GM12878 (cell line): ENCODE results near the gene NEK11. TPM values are rescaled to one million over a fixed set of nuclear protein-coding genes. Genes with fewer than 3 reads are reported as not detected.

ENCODE experiments used
- ATAC-seq: fragments of 200-7000 bp; cut with Tn5 transposase; 3 replicates; pipeline ENCODE4 v1.9.1; 2020; ENCODE audit warnings: mild to moderate bottlenecking, moderate library complexity
- BruUV-seq: library from RNA; stranded (reverse); fragments of 400-500 nt; replicated peaks from 2 replicates; lab custom pipeline; 2021; lab: Mats Ljungman, UMichigan
- CTCF ChIA-PET: fragments of 300-600 bp; sonication (Branson Sonifier 250); formaldehyde crosslinking; extraction: SDS; loops from one replicate; lab custom pipeline; 2021; ENCODE audit warnings: inconsistent platforms; lab: Yijun Ruan, JAX
- POLR2A ChIA-PET: fragments of 350-600 bp; formaldehyde crosslinking; extraction: SDS; loops from one replicate; lab custom pipeline; 2021; ENCODE audit warnings: inconsistent platforms; lab: Charles Lee
- RAD21 ChIA-PET: fragments of 300-600 bp; sonication (Branson Sonifier 250); formaldehyde crosslinking; loops from one replicate; lab custom pipeline; 2023; ENCODE audit warnings: antibody characterized with exemption; ENCODE audit not compliant: unreplicated experiment; lab: Charles Lee
- SMC1A ChIA-PET: fragments of 300-600 bp; sonication (Branson Sonifier 250); formaldehyde crosslinking; loops from one replicate; lab custom pipeline; 2023; ENCODE audit not compliant: unreplicated experiment, uncharacterized antibody; lab: Charles Lee
- DNase-seq: peaks from one replicate; pipeline ENCODE4 v3.0.0-alpha.2; 2011; ENCODE audit warnings: low read depth, low spot score
- FAIRE-seq: peaks from 3 replicates; lab custom pipeline; 2011; peaks lifted over from hg19 to GRCh38; lab: Jason Lieb, UNC
- H2AFZ ChIP-seq: 2 replicates; pipeline ENCODE4 v1.6.0; 2011; ENCODE audit warnings: low read depth, low read length, control low read depth; ENCODE audit not compliant: control insufficient read depth
- H3K27ac ChIP-seq: 2 replicates; pipeline ENCODE4 v1.5.1; 2011; ENCODE audit warnings: control low read depth; ENCODE audit not compliant: control insufficient read depth, insufficient read depth
- H3K27me3 ChIP-seq, 2 experiments: replicated peaks in 1 of 2; 2 replicates each; pipeline versions ENCODE4 v1.6.0 to v1.6.1; 2011; ENCODE audit warnings: low read length in 1 of 2; ENCODE audit not compliant: control insufficient read depth in 2 of 2, insufficient read depth in 2 of 2
- H3K36me3 ChIP-seq, 2 experiments: 2 replicates each; pipeline ENCODE4 v1.5.1; 2011; ENCODE audit warnings: low read length in 1 of 2; ENCODE audit not compliant: control insufficient read depth in 2 of 2, insufficient read depth in 2 of 2
- H3K4me1 ChIP-seq: 2 replicates; pipeline ENCODE4 v1.6.1; 2011; ENCODE audit warnings: mild to moderate bottlenecking, low read length, moderate library complexity, mixed read lengths; ENCODE audit not compliant: control insufficient read depth, insufficient read depth
- H3K4me2 ChIP-seq: 2 replicates; pipeline ENCODE4 v1.6.0; 2011; ENCODE audit warnings: control low read depth; ENCODE audit not compliant: control insufficient read depth, insufficient read depth
- H3K4me3 ChIP-seq: fragments of 200-600 bp; sonication (generic); 2 replicates; pipeline ENCODE4 v1.5.1; 2016
- H3K79me2 ChIP-seq: 2 replicates; pipeline ENCODE4 v1.6.0; 2011; ENCODE audit warnings: low read length; ENCODE audit not compliant: control insufficient read depth, insufficient read depth
- H3K9ac ChIP-seq: 2 replicates; pipeline ENCODE4 v1.8.0; 2011; ENCODE audit warnings: low read length, control low read depth, mixed read lengths; ENCODE audit not compliant: control insufficient read depth, insufficient read depth
- H3K9me3 ChIP-seq: replicated peaks from 3 replicates; pipeline ENCODE4 v1.5.1; 2011; ENCODE audit warnings: mild to moderate bottlenecking, low read length; ENCODE audit not compliant: control insufficient read depth, insufficient read depth
- H4K20me1 ChIP-seq: 2 replicates; pipeline ENCODE4 v1.6.0; 2011; ENCODE audit not compliant: control insufficient read depth, insufficient read depth
- BACH1 ChIP-seq: fragments of 450-650 bp; IDR thresholded peaks from 2 replicates; pipeline ENCODE4 v1.6.1; 2017; ENCODE audit warnings: mild to moderate bottlenecking, borderline replicate concordance
- MEF2B ChIP-seq: fragments of 450-650 bp; IDR thresholded peaks from 2 replicates; pipeline ENCODE4 v1.6.1; 2018; ENCODE audit warnings: mild to moderate bottlenecking, moderate library complexity; ENCODE audit not compliant: partially characterized antibody, poor library complexity, severe bottlenecking
- NR2C1 ChIP-seq: fragments of 450-650 bp; IDR thresholded peaks from 2 replicates; pipeline ENCODE4 v1.6.1; 2017; ENCODE audit warnings: antibody characterized with exemption, mild to moderate bottlenecking, moderate library complexity
- POLR2AphosphoS2 ChIP-seq: IDR thresholded peaks from 2 replicates; pipeline ENCODE4 v1.6.1; 2011; ENCODE audit warnings: low read depth, mild to moderate bottlenecking, low read length, improper control_type of control experiment, moderate library complexity
- WGBS: methylation state at CpG from one replicate; pipeline ENCODE4 v1.1.6; 2016; ENCODE audit warnings: low lambda C conversion rate; ENCODE audit not compliant: insufficient replicate concordance, insufficient coverage; ENCODE audit errors: missing lambda C conversion rate; 5-methylcytosine and 5-hydroxymethylcytosine counted together
- in situ Hi-C: fragments of 300-500 bp; cut with MboI; formaldehyde crosslinking; loops from 9 replicates; pipeline ENCODE4 v1.14.3; 2018; ENCODE audit warnings: mixed read lengths
- intact Hi-C: fragments of 100-400 bp; cut with micrococcal nuclease; formaldehyde crosslinking; loops from one replicate; pipeline ENCODE4 v1.14.2; 2022; ENCODE audit not compliant: unreplicated experiment
- polyA plus RNA-seq, 11 experiments: library from polyadenylated mRNA; depleted of rRNA in 4 of 11; unstranded in 6 of 11; stranded (reverse) in 5 of 11; fragments of >200 nt; fragmentation: Nextera tagmentation in 4 of 11; fragmentation: Illumina TruSeq in 1 of 11; extraction: Ambion mirVana in 4 of 11; extraction: Trizol in 1 of 11; gene quantifications; 1 replicate in 1 of 11; 2 replicates in 10 of 11; pipeline versions ENCODE4 v1.2.1 to v1.2.3, GENCODE V29; 2011 to 2016; ENCODE audit warnings: inconsistent platforms in 2 of 11, missing spikeins in 2 of 11, low read depth in 1 of 11
- total RNA-seq, 4 experiments: library from RNA; depleted of rRNA in 3 of 4; stranded (reverse); fragments of >200 nt in 3 of 4; fragmentation: Illumina TruSeq in 1 of 4; extraction: Trizol in 1 of 4; gene quantifications; 2 replicates each; pipeline versions ENCODE4 v1.2.1 to v1.2.3, GENCODE V29; 2013 to 2021
- TF ChIP-seq, protein P1 (sequence below): IDR thresholded peaks from 2 replicates; pipeline ENCODE4 v1.6.1; 2012; ENCODE audit warnings: low read length, inconsistent platforms
- TF ChIP-seq, protein P2 (sequence below): fragments of 150-350 bp; IDR thresholded peaks from 2 replicates; pipeline ENCODE4 v1.6.1; 2016; ENCODE audit warnings: low read depth, low read length
- TF ChIP-seq, protein P3 (sequence below): IDR thresholded peaks from 2 replicates; pipeline ENCODE4 v1.6.1; 2012; ENCODE audit warnings: mild to moderate bottlenecking, low read depth, low read length
- TF ChIP-seq, protein P4 (sequence below): fragments of 450-650 bp; IDR thresholded peaks from 2 replicates; pipeline ENCODE4 v1.6.1; 2016; ENCODE audit warnings: mild to moderate bottlenecking

The NEK11 gene
- total and polyA plus RNA-seq, 10 of the 15 experiments (the other 5 are each of a cell fraction or from before 2014, with no cell fraction given), result 0.05 to 0.94 (median 0.36) TPM; not detected in 1

DNA sequence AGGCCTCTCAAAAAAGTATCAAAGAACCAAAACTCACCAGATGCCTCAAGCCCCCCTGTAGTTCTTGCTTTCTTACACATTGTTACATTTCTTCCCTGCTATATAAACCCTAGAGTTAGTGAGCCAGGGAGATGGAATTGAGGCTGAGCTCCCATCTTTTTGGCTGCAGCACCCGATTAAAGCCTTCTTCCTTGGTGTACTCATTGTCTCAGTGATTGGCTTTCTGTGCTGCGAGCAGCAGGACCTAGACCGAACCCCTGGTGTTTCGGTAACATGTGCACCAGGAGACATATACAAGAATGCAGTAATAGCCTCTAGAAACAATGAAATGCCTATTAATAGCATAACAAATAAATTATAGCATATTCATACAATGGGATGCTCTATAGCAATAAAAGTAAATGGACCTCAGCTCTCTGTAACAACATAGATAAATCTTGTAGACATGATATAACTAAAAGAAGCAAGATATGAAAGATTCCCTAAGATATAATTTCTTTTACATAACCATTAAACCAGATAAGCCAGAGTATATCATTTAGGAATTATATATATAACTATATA, 174.0 kb downstream of the NEK11 start:
- DNase-seq (no peak), FAIRE-seq (no peak), ATAC-seq (no peak)
- no peak overlapping the region for H3K4me3 ChIP-seq
- intact Hi-C loops, result no loop called here
- RAD21 ChIA-PET, result no interaction called here
- H3K79me2 ChIP-seq, result no peaks in the 10 kb centered on the region
- no TSS peak for BruUV-seq
- no peak overlapping the region for H3K4me2 ChIP-seq
- no peaks in the 10 kb centered on the region for H3K27me3 ChIP-seq
- SMC1A ChIA-PET, result no interaction called here
- H3K4me1 ChIP-seq, result no peaks in the 10 kb centered on the region
- no peaks in the 10 kb centered on the region for H3K36me3 ChIP-seq
- in situ Hi-C loops, result no loop called here
- TF ChIP-seq, protein P1, sequence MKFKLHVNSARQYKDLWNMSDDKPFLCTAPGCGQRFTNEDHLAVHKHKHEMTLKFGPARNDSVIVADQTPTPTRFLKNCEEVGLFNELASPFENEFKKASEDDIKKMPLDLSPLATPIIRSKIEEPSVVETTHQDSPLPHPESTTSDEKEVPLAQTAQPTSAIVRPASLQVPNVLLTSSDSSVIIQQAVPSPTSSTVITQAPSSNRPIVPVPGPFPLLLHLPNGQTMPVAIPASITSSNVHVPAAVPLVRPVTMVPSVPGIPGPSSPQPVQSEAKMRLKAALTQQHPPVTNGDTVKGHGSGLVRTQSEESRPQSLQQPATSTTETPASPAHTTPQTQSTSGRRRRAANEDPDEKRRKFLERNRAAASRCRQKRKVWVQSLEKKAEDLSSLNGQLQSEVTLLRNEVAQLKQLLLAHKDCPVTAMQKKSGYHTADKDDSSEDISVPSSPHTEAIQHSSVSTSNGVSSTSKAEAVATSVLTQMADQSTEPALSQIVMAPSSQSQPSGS, result no peak
- TF ChIP-seq, protein P2, sequence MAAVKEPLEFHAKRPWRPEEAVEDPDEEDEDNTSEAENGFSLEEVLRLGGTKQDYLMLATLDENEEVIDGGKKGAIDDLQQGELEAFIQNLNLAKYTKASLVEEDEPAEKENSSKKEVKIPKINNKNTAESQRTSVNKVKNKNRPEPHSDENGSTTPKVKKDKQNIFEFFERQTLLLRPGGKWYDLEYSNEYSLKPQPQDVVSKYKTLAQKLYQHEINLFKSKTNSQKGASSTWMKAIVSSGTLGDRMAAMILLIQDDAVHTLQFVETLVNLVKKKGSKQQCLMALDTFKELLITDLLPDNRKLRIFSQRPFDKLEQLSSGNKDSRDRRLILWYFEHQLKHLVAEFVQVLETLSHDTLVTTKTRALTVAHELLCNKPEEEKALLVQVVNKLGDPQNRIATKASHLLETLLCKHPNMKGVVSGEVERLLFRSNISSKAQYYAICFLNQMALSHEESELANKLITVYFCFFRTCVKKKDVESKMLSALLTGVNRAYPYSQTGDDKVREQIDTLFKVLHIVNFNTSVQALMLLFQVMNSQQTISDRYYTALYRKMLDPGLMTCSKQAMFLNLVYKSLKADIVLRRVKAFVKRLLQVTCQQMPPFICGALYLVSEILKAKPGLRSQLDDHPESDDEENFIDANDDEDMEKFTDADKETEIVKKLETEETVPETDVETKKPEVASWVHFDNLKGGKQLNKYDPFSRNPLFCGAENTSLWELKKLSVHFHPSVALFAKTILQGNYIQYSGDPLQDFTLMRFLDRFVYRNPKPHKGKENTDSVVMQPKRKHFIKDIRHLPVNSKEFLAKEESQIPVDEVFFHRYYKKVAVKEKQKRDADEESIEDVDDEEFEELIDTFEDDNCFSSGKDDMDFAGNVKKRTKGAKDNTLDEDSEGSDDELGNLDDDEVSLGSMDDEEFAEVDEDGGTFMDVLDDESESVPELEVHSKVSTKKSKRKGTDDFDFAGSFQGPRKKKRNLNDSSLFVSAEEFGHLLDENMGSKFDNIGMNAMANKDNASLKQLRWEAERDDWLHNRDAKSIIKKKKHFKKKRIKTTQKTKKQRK, result no peak
- TF ChIP-seq POLR2AphosphoS2 (no peak), MEF2B (no peak), BACH1 (no peak), NR2C1 (no peak)
- TF ChIP-seq, protein P3, sequence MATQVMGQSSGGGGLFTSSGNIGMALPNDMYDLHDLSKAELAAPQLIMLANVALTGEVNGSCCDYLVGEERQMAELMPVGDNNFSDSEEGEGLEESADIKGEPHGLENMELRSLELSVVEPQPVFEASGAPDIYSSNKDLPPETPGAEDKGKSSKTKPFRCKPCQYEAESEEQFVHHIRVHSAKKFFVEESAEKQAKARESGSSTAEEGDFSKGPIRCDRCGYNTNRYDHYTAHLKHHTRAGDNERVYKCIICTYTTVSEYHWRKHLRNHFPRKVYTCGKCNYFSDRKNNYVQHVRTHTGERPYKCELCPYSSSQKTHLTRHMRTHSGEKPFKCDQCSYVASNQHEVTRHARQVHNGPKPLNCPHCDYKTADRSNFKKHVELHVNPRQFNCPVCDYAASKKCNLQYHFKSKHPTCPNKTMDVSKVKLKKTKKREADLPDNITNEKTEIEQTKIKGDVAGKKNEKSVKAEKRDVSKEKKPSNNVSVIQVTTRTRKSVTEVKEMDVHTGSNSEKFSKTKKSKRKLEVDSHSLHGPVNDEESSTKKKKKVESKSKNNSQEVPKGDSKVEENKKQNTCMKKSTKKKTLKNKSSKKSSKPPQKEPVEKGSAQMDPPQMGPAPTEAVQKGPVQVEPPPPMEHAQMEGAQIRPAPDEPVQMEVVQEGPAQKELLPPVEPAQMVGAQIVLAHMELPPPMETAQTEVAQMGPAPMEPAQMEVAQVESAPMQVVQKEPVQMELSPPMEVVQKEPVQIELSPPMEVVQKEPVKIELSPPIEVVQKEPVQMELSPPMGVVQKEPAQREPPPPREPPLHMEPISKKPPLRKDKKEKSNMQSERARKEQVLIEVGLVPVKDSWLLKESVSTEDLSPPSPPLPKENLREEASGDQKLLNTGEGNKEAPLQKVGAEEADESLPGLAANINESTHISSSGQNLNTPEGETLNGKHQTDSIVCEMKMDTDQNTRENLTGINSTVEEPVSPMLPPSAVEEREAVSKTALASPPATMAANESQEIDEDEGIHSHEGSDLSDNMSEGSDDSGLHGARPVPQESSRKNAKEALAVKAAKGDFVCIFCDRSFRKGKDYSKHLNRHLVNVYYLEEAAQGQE, result no peak
- TF ChIP-seq, protein P4, sequence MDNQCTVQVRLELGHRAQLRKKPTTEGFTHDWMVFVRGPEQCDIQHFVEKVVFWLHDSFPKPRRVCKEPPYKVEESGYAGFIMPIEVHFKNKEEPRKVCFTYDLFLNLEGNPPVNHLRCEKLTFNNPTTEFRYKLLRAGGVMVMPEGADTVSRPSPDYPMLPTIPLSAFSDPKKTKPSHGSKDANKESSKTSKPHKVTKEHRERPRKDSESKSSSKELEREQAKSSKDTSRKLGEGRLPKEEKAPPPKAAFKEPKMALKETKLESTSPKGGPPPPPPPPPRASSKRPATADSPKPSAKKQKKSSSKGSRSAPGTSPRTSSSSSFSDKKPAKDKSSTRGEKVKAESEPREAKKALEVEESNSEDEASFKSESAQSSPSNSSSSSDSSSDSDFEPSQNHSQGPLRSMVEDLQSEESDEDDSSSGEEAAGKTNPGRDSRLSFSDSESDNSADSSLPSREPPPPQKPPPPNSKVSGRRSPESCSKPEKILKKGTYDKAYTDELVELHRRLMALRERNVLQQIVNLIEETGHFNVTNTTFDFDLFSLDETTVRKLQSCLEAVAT, result no peak
- H4K20me1 ChIP-seq, result no peaks in the 10 kb centered on the region
- no peak overlapping the region for H3K27ac ChIP-seq
- WGBS, result 27% methylated on average over 4 of the region's 4 CpGs
- no peak overlapping the region for H2AFZ ChIP-seq
- POLR2A ChIA-PET, result no interaction called here
- no peaks in the 10 kb centered on the region; the same call in 2 of the 3 replicates for H3K9me3 ChIP-seq
- no peak overlapping the region for H3K9ac ChIP-seq
- CTCF ChIA-PET, result no interaction called here
